Heart left ventricle (tissue), 13 donors: ENCODE data around the gene CCDC85C.

Experiments used
- POLR2A ChIP-seq, 2 donors: fragments of 450-650 bp; IDR thresholded peaks; one replicate each; pipeline ENCODE4 v1.6.1; 2017; ENCODE audit warnings: antibody characterized with exemption in 2 of 2, mild to moderate bottlenecking in 2 of 2, moderate library complexity in 2 of 2
- TF ChIP-seq, protein P1 (sequence below), 12 donors: fragments of 200-600 bp; sonication (generic) in 4 of 12; IDR thresholded peaks; one replicate each; pipeline versions ENCODE4 v1.5.0 to v1.8.0; 2018 to 2022; ENCODE audit warnings: antibody characterized with exemption in 12 of 12, mild to moderate bottlenecking in 5 of 12
- donor health status: ischemic (EF 13 %, LVEDD 7.1; RV severe dilation, severe dysfunction).
- donor health status: DM: no; HTN: yes; CAD: no.
- donor health status: DM: no; HTN: no; CAD: no.
- donor health status: ischemic (EF 25% LVEDD 6.9; RV normal size, moderate dysfunction).
- donor health status: ischemic (EF 25% LVEDD 5.7; RV mildly dilated, moderate dysfunction).
- donor health status: ischemic (EF 35%, LVEDD 5.7; RV mildly dilated, moderate dysfunction).
- donor health status: nonischemic (EF 11% LVEDD 7.7; RV severe dilation, severe dysfunction).
- donor health status: DM: yes; HTN: yes; CAD: no.
- donor health status: PGD.
- donor health status: ischemic (EF 29% LVEDD 5.4; RV normal size, mild dysfunction).
- donor health status: nonischemic (EF 23%, LVEDD 6.1; RV moderate dilation, normal function).

- TF ChIP-seq, protein P1, sequence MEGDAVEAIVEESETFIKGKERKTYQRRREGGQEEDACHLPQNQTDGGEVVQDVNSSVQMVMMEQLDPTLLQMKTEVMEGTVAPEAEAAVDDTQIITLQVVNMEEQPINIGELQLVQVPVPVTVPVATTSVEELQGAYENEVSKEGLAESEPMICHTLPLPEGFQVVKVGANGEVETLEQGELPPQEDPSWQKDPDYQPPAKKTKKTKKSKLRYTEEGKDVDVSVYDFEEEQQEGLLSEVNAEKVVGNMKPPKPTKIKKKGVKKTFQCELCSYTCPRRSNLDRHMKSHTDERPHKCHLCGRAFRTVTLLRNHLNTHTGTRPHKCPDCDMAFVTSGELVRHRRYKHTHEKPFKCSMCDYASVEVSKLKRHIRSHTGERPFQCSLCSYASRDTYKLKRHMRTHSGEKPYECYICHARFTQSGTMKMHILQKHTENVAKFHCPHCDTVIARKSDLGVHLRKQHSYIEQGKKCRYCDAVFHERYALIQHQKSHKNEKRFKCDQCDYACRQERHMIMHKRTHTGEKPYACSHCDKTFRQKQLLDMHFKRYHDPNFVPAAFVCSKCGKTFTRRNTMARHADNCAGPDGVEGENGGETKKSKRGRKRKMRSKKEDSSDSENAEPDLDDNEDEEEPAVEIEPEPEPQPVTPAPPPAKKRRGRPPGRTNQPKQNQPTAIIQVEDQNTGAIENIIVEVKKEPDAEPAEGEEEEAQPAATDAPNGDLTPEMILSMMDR (IDR thresholded peaks at IDR 0.05) = no peak
- no peak for TF ChIP-seq POLR2A (IDR thresholded peaks at IDR 0.05)
These were observed 135.9 kb downstream of the CCDC85C start for GRCh38 chr14:99468081-99468480.
